Cardiac fibroblast (primary cell): Measurements from ENCODE around the gene PRRT4.

Experiments used
- DNase-seq, 2 donors: peaks; one replicate each; pipeline versions ENCODE4 v3.0.0 to v3.0.0-alpha.2; 2010; ENCODE audit warnings: low read depth in 2 of 2
- H3K4me3 ChIP-seq, 2 donors: replicated peaks in 1 of 2; 1 replicate in 1 of 2; 2 replicates in 1 of 2; pipeline ENCODE4 v1.5.1; 2011; ENCODE audit warnings: low read depth in 2 of 2, low read length in 2 of 2, mild to moderate bottlenecking in 2 of 2, moderate library complexity in 1 of 2
- TF ChIP-seq, protein P1 (sequence below): IDR thresholded peaks from one replicate; pipeline ENCODE4 v1.5.1; 2011; ENCODE audit warnings: low read depth, mild to moderate bottlenecking, low read length, inconsistent platforms

Gene PRRT4

DNA sequence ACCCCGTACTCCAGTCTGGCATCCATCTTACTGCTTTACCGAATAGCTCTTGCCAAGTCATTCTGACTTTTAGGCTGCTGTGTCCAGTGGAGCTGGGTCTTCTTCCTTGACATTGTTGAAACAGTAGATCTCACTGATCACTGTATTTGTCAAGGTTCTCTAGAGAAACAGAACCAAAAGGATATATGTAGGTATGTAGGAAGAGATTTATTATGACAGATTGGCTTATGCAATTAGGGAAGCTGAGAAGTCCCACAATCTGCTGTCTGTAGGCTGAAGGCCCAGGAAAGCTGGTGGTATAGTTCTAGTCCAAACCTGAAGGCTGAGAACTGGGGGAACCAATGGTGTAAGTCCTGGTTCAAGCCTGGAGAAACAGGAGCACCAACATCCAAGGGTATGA, 12.1 kb upstream of the PRRT4 start:
- no peak overlapping the region for H3K4me3 ChIP-seq
- TF ChIP-seq, protein P1, sequence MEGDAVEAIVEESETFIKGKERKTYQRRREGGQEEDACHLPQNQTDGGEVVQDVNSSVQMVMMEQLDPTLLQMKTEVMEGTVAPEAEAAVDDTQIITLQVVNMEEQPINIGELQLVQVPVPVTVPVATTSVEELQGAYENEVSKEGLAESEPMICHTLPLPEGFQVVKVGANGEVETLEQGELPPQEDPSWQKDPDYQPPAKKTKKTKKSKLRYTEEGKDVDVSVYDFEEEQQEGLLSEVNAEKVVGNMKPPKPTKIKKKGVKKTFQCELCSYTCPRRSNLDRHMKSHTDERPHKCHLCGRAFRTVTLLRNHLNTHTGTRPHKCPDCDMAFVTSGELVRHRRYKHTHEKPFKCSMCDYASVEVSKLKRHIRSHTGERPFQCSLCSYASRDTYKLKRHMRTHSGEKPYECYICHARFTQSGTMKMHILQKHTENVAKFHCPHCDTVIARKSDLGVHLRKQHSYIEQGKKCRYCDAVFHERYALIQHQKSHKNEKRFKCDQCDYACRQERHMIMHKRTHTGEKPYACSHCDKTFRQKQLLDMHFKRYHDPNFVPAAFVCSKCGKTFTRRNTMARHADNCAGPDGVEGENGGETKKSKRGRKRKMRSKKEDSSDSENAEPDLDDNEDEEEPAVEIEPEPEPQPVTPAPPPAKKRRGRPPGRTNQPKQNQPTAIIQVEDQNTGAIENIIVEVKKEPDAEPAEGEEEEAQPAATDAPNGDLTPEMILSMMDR = no peak
- no peak for DNase-seq

DNA sequence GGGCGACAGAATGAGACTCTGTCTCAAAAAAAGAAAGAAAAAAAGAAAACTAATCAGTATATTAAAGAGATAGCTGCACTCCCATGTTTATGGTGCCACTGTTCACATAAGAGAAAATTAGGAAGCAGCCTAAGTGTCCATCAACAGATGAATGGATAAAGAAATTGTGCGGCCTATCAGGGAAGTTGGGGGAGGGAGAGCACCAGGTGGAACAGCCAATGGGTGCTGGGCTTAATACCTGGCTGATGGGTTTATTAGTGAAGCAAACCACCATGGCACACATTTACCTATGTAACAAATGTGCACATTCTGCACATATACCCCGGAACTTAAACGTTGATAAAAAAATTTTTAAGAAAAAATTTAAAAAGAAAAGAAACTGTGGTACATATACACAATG, 9.0 kb upstream of the PRRT4 start:
- no peak overlapping the region for H3K4me3 ChIP-seq
- DNase-seq = no peak
- TF ChIP-seq, protein P1 = no peak

DNA sequence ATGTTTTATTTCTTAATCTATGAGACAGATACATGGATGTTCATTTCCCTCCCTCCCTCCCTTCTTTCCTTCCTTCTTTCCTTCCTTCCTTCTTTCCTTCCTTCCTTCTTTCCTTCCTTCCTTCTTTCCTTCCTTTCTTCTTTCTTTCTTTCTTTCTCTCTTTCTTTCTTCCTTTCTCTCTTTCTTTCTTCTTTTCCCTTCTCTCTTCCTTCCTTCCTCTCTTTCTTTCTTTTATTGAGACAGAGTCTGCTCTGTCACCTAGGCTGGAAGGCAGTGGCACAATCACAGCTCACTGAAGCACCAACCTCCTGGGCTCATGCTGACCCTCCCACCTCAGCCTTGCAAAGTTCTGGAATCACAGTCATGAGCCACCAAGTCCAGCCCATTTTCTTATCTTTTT, 5.5 kb upstream of the PRRT4 start:
- H3K4me3 ChIP-seq = no peak overlapping the region
- TF ChIP-seq, protein P1 = no peak
- DNase-seq = no peak

DNA sequence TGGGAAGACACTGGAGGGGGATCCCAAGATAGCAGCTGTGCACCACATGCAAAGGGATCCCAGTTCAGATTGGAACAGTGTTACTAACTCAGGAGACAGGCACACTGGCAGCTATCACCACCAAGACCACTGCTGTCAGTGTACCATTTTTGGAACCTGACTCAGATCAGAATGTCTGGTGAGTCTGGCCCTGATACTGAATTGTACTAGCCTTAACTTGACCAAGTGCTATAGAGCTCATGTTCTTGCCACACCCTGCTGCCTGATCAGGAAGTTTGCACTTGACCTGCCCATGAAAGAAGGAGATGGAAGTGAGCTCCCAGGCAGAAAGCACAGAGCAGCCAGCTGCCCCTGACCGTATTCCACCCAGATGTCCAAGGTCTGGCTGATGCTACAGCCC, 4.8 kb upstream of the PRRT4 start:
- H3K4me3 ChIP-seq = no peak overlapping the region
- TF ChIP-seq, protein P1 = no peak
- no peak for DNase-seq

DNA sequence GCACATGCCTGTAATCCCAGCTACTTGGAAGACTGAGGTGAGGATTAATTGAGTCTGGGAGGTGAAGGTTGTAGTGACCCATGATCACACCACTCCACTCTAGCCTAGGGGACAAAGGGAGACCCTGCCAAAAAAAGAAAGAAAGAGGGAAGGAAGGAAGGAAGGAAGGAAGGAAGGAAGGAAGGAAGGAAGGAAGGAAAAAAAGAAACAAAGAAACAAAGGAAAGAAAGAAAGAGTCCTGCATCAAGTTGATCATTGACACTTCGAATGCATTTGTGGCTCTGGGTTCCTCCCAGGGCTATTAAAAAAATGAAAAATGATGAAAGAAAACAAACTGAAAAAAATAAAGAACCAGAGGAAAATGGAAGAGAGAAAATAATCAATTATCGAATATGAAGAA, 3.9 kb upstream of the PRRT4 start:
- TF ChIP-seq, protein P1 = no peak
- H3K4me3 ChIP-seq = no peak overlapping the region
- no peak for DNase-seq

DNA sequence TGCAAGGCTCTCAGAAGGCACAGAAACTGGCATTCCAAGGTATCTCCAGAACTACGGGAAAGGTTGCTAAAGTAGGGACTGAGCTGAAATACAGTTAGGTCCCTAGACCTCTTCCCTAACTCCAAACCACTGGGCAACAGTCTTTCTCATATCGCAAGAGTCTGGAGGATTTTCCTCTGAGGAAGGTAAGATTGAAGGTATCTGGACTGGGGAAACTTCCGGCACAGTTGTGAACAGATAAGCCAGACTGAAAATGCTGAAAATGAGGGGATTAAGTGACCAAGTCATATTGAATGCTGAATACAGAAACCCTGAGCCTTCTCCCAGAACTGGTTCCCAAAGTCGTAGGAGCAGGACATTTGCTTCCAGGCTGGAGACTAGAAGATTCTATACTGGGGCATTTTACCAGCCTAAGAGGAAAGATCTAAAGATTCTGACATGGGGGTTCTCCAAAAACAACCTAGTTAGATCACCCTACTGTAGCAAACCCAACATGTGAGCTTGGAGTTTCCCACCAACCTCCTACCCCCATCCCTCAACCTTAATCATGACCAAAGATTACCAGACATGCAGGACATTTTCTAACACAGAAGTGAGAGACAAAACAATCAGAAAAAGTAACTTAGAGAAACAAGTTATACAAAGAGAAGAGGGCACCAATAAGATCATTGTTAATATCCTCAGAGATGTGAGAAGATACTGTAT, 2.8 kb upstream of the PRRT4 start:
- no peak overlapping the region for H3K4me3 ChIP-seq
- no peak for DNase-seq
- TF ChIP-seq, protein P1 = no peak

DNA sequence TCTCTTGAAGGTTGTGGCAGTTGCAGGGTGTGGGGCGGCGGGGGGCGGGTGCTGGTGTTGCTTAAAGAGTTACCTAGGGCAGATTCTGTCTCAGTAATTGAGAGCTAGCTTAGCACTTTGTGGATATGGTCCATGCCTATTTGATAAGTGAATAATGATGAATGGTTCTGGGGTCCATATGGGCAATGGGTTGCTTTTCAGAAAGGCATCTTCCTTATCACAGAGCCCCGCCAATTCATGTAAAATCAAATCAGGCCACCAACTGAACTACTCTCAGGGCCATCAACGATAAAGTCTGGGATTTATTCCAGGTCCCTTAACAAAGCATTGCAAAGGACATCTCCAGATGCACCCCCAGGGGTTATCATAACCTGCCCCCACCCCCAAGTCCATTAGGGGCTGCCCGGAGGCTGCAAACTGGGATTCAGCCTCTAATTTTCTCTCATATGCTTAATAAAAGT, 1.8 kb upstream of the PRRT4 start:
- TF ChIP-seq, protein P1 = no peak
- no peak overlapping the region for H3K4me3 ChIP-seq
- DNase-seq = no peak
